Osteoblast (primary cell): ENCODE data around the gene TMEM213. TPM values are rescaled to one million over a fixed set of nuclear protein-coding genes. Genes with fewer than 3 reads are reported as not detected.

Source experiments
- DNase-seq: peaks from one replicate; pipeline ENCODE4 v3.0.0; 2011; ENCODE audit warnings: low spot score, mixed read lengths; ENCODE audit not compliant: insufficient read length; ENCODE audit errors: missing footprints
- H2AFZ ChIP-seq: 2 replicates; pipeline ENCODE4 v1.6.0; 2011; ENCODE audit warnings: mild to moderate bottlenecking, low read length
- H3K27ac ChIP-seq: 2 replicates; pipeline ENCODE4 v1.5.1; 2011; ENCODE audit warnings: mild to moderate bottlenecking, low read depth, low read length, moderate library complexity
- H3K27me3 ChIP-seq: 2 replicates; pipeline ENCODE4 v1.6.0; 2012; ENCODE audit warnings: mild to moderate bottlenecking, control low read depth, inconsistent platforms, low read length, moderate library complexity; ENCODE audit not compliant: insufficient read depth
- H3K36me3 ChIP-seq: 2 replicates; pipeline ENCODE4 v1.5.1; 2011; ENCODE audit warnings: mild to moderate bottlenecking, low read length, control low read depth, moderate library complexity; ENCODE audit not compliant: insufficient read depth
- H3K4me1 ChIP-seq: 2 replicates; pipeline ENCODE4 v1.5.1; 2011; ENCODE audit warnings: mild to moderate bottlenecking, low read length, control low read depth, moderate library complexity; ENCODE audit not compliant: insufficient read depth
- H3K4me2 ChIP-seq: 2 replicates; pipeline ENCODE4 v1.6.0; 2011; ENCODE audit warnings: mild to moderate bottlenecking, low read length; ENCODE audit not compliant: insufficient read depth
- H3K4me3 ChIP-seq: fragments of 200-600 bp; sonication (generic); 3 replicates; pipeline ENCODE4 v1.5.1; 2012; ENCODE audit warnings: mild to moderate bottlenecking, low read length, inconsistent platforms; ENCODE audit not compliant: insufficient read depth
- H3K79me2 ChIP-seq: 2 replicates; pipeline ENCODE4 v1.6.0; 2012; ENCODE audit warnings: mild to moderate bottlenecking, low read length, control low read depth, inconsistent platforms; ENCODE audit not compliant: insufficient read depth
- H3K9me3 ChIP-seq: 2 replicates; pipeline ENCODE4 v1.5.1; 2011; ENCODE audit warnings: low read depth, low read length, control low read depth
- H4K20me1 ChIP-seq: 2 replicates; pipeline ENCODE4 v1.6.0; 2012; ENCODE audit warnings: mild to moderate bottlenecking, low read length, control low read depth; ENCODE audit not compliant: insufficient read depth
- total RNA-seq: library from RNA; depleted of rRNA; stranded (reverse); fragments of >200 nt; gene quantifications from 2 replicates; pipeline ENCODE4 v1.2.3, GENCODE V29; 2012
- TF ChIP-seq, protein P1 (sequence below): IDR thresholded peaks from 2 replicates; pipeline ENCODE4 v1.5.1; 2011; ENCODE audit warnings: mild to moderate bottlenecking, low read depth, low read length, moderate library complexity; ENCODE audit errors: extremely low read depth

Gene TMEM213
- total RNA-seq, 1 donor: not detected

DNA sequence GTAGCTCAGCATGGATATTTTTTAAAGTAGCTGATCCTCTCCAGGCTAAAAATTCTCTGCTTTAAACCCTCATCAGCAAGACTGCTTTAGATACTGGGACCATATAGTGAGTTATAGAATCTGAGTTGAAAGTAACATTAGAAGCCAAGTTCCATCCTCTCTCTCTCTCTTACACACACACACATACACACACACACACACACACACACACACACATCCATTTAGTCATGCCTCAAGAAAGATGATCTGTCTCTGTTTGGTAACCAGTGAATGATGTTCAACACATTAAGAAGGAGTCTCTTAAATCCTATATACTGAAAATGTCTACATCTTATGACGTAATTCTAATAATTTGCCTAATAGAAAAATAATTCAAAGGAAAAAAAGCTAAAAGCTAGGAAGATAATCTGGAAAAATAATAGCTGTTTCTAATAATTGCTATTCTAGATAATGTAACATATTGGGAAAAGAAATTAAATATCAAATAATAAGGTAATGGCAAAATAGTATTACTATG, 17.1 kb downstream of the TMEM213 start:
- DNase-seq: no peak
- Histone ChIP-seq H2AFZ (no peak overlapping the region), H3K9me3 (no peaks in the 10 kb centered on the region), H3K79me2 (no peaks in the 10 kb centered on the region), H3K27ac (no peak overlapping the region), H3K4me3 (no peak overlapping the region), H3K36me3 (no peaks in the 10 kb centered on the region), H4K20me1 (no peaks in the 10 kb centered on the region), H3K4me2 (no peak overlapping the region), H3K4me1 (no peaks in the 10 kb centered on the region), H3K27me3 (no peaks in the 10 kb centered on the region)
- TF ChIP-seq, protein P1, sequence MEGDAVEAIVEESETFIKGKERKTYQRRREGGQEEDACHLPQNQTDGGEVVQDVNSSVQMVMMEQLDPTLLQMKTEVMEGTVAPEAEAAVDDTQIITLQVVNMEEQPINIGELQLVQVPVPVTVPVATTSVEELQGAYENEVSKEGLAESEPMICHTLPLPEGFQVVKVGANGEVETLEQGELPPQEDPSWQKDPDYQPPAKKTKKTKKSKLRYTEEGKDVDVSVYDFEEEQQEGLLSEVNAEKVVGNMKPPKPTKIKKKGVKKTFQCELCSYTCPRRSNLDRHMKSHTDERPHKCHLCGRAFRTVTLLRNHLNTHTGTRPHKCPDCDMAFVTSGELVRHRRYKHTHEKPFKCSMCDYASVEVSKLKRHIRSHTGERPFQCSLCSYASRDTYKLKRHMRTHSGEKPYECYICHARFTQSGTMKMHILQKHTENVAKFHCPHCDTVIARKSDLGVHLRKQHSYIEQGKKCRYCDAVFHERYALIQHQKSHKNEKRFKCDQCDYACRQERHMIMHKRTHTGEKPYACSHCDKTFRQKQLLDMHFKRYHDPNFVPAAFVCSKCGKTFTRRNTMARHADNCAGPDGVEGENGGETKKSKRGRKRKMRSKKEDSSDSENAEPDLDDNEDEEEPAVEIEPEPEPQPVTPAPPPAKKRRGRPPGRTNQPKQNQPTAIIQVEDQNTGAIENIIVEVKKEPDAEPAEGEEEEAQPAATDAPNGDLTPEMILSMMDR: no peak

DNA sequence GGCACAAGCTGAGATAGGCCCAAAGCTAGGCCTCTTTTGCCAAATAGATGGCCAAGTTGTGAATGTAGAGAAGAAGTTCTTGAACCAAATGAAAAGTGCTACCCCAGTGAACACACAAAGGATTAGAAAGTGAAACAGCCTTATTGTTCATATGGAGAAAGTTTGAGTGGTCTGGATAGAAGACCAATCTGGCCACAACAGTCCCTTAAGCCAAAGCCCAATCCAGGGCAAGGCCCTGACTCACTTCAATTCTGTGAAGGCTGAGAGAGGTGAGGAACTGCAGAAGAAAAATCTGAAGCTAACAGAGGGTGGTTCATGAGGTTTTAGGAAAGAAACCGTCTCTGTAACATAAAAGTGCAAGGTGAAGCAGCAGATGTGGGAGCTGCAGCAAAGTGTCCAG, 18.9 kb downstream of the TMEM213 start:
- H4K20me1 ChIP-seq: no peaks in the 10 kb centered on the region
- DNase-seq: no peak
- H3K27me3 ChIP-seq: no peaks in the 10 kb centered on the region
- H3K36me3 ChIP-seq: no peaks in the 10 kb centered on the region
- TF ChIP-seq, protein P1: no peak
- H3K9me3 ChIP-seq: no peaks in the 10 kb centered on the region
- no peaks in the 10 kb centered on the region for H3K4me1 ChIP-seq
- H3K79me2 ChIP-seq: no peaks in the 10 kb centered on the region
- no peak overlapping the region for H3K4me3 ChIP-seq
- no peak overlapping the region for H3K4me2 ChIP-seq
- no peak overlapping the region for H2AFZ ChIP-seq
- no peak overlapping the region for H3K27ac ChIP-seq

DNA sequence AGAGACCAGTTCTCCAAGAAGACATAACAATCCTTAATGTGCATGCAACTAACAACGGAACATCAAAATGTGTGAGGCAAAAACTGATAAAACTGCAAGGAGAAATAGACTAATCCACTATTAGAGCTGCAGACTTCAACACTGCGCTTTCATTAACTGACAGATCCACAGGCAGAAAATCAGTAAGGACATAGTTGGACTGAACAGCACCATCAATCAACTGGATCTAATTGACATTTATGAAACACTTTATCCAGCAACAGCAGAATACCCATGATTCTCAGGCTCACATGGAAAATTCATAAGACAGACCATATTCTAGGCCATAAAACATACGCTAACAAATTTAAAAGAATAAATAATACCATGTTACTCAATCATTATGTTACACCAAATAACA, 21.8 kb downstream of the TMEM213 start:
- no peak for DNase-seq
- Histone ChIP-seq H3K27ac (no peak overlapping the region), H2AFZ (no peak overlapping the region), H3K36me3 (no peaks in the 10 kb centered on the region), H3K79me2 (no peaks in the 10 kb centered on the region), H3K4me3 (no peak overlapping the region), H3K4me1 (no peaks in the 10 kb centered on the region), H3K9me3 (no peaks in the 10 kb centered on the region), H4K20me1 (no peaks in the 10 kb centered on the region), H3K27me3 (no peaks in the 10 kb centered on the region), H3K4me2 (no peak overlapping the region)
- TF ChIP-seq, protein P1: no peak

DNA sequence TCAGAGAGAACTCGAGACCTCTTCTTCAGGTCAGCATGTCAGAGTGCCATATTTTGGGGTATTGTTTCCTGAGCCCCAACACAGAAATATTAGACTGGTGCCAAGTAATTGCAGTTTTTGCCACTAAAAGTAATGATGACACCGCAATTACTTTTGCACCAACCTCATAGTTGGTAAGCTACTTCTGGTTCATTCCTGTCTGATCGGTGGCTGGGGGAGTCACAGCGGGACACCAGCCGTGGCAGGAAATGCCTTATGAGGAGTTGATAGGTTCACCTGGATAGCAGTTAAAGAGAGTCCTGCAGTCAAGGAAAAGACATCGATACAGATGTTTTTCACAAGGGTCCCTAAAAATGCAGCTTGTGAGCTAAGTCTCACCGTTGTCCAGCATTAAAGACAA, 24.1 kb downstream of the TMEM213 start:
- Histone ChIP-seq H3K4me1 (no peaks in the 10 kb centered on the region), H3K4me3 (no peak overlapping the region), H3K27me3 (no peaks in the 10 kb centered on the region), H3K27ac (no peak overlapping the region), H3K79me2 (no peaks in the 10 kb centered on the region), H4K20me1 (no peaks in the 10 kb centered on the region), H2AFZ (no peak overlapping the region), H3K9me3 (no peaks in the 10 kb centered on the region), H3K36me3 (no peaks in the 10 kb centered on the region), H3K4me2 (no peak overlapping the region)
- no peak for DNase-seq
- TF ChIP-seq, protein P1: no peak
